T-cell (primary cell): ENCODE results near the gene TENM4. TPM values are rescaled to one million over a fixed set of nuclear protein-coding genes. Genes with fewer than 3 reads are reported as not detected.

Experiments used
- ATAC-seq, 4 experiments: fragments of 200-7000 bp in 3 of 4; fragments of 150-1000 bp in 1 of 4; cut with Tn5 transposase; replicated peaks in 1 of 4; 1 replicate in 3 of 4; 2 replicates in 1 of 4; pipeline ENCODE4 v1.10.0; 2021; ENCODE audit warnings: moderate library complexity in 3 of 4, mild to moderate bottlenecking in 2 of 4, moderate number of reproducible peaks in 1 of 4
- CTCF ChIA-PET, 2 donors: fragments of 300-600 bp; sonication (Branson Sonifier 250); formaldehyde crosslinking; loops; one replicate each; lab custom pipeline; 2022; ENCODE audit warnings: antibody characterized with exemption in 2 of 2; lab: Charles Lee
- POLR2A ChIA-PET, 2 donors: fragments of 300-600 bp; sonication (Branson Sonifier 250); formaldehyde crosslinking; loops; one replicate each; lab custom pipeline; 2022; ENCODE audit warnings: antibody characterized with exemption in 2 of 2; lab: Charles Lee
- DNase-seq, 35 experiments: peaks; one replicate each; pipeline versions ENCODE4 v3.0.0 to v3.0.0-alpha.2; 2013 to 2023
- H3K27ac ChIP-seq: one replicate; pipeline ENCODE4 v1.5.1; 2013; ENCODE audit warnings: low read length
- H3K27me3 ChIP-seq, 2 experiments: replicated peaks in 1 of 2; 1 replicate in 1 of 2; 2 replicates in 1 of 2; pipeline versions ENCODE4 v1.6.1 to v1.7.0; 2013; ENCODE audit warnings: low read length in 1 of 2, mixed read lengths in 1 of 2; ENCODE audit not compliant: control insufficient read depth in 2 of 2, insufficient read depth in 2 of 2; ENCODE audit errors: extremely low read depth in 1 of 2
- H3K36me3 ChIP-seq, 2 donors: 1 replicate in 1 of 2; 2 replicates in 1 of 2; pipeline versions ENCODE4 v1.6.1 to v1.7.0; 2013; ENCODE audit warnings: low read length in 1 of 2; ENCODE audit not compliant: control insufficient read depth in 2 of 2, insufficient read depth in 1 of 2; ENCODE audit errors: extremely low read depth in 1 of 2
- H3K4me1 ChIP-seq, 2 experiments: 1 replicate in 1 of 2; 2 replicates in 1 of 2; pipeline versions ENCODE4 v1.6.1 to v1.7.0; 2013; ENCODE audit warnings: low read length in 2 of 2, mixed read lengths in 1 of 2; ENCODE audit not compliant: insufficient read depth in 2 of 2, control insufficient read depth in 1 of 2; ENCODE audit errors: extremely low read depth in 1 of 2
- H3K4me3 ChIP-seq, 2 donors: 1 replicate in 1 of 2; 2 replicates in 1 of 2; pipeline versions ENCODE4 v1.5.1 to v1.7.0; 2013; ENCODE audit warnings: mild to moderate bottlenecking in 2 of 2, low read length in 1 of 2, moderate library complexity in 1 of 2; ENCODE audit not compliant: control insufficient read depth in 1 of 2; ENCODE audit errors: extremely low read depth in 1 of 2
- H3K9me3 ChIP-seq: 2 replicates; pipeline ENCODE4 v1.7.0; 2013
- H3K27ac Mint-ChIP-seq, 2 donors: one replicate each; pipeline ENCODE4 v1.8.0; 2020 to 2021; ENCODE audit warnings: mild to moderate bottlenecking in 2 of 2, mixed read lengths in 2 of 2
- H3K27me3 Mint-ChIP-seq, 2 donors: one replicate each; pipeline ENCODE4 v1.8.0; 2021 to 2022; ENCODE audit warnings: mixed read lengths in 2 of 2
- H3K36me3 Mint-ChIP-seq: one replicate; pipeline ENCODE4 v1.8.0; 2021; ENCODE audit warnings: mixed read lengths
- H3K4me1 Mint-ChIP-seq, 3 donors: one replicate each; pipeline ENCODE4 v1.8.0; 2020 to 2022; ENCODE audit warnings: mixed read lengths in 3 of 3, mild to moderate bottlenecking in 1 of 3
- H3K4me3 Mint-ChIP-seq, 3 donors: one replicate each; pipeline ENCODE4 v1.8.0; 2020 to 2022; ENCODE audit warnings: mild to moderate bottlenecking in 3 of 3, mixed read lengths in 3 of 3, moderate library complexity in 3 of 3
- H3K9me3 Mint-ChIP-seq, 3 donors: one replicate each; pipeline ENCODE4 v1.8.0; 2020 to 2022; ENCODE audit warnings: mixed read lengths in 3 of 3
- WGBS: methylation state at CpG from one replicate; pipeline ENCODE4 v1.1.5; 2013; ENCODE audit warnings: missing lambda C conversion rate; ENCODE audit not compliant: insufficient coverage; 5-methylcytosine and 5-hydroxymethylcytosine counted together
- total RNA-seq, 35 experiments: library from RNA in 6 of 35; stranded (reverse) in 6 of 35; fragments of 120-200 nt in 1 of 35; gene quantifications; one replicate each; pipeline versions ENCODE4 v1.2.1 to v1.2.4 and lab custom pipeline; 2013 to 2026

TENM4 gene
- total RNA-seq, 5 donors from 2014 or later (not counting 1 experiment from before 2014, with no cell fraction given): 0.03 to 0.35 (median 0.03) TPM; not detected in 2

GRCh38 chr11:79220171-79220570 is 220.7 kb downstream of the TENM4 start:
- DNase-seq (no peak), ATAC-seq (no peak)
- no peaks in the 10 kb centered on the region for H3K4me1 ChIP-seq
- H3K4me3 ChIP-seq: no peak overlapping the region
- Mint-ChIP-seq H3K36me3 (no peaks in the 10 kb centered on the region), H3K4me3 (no peak overlapping the region), H3K4me1 (no peaks in the 10 kb centered on the region), H3K9me3 (peaks cover 0 to 13% (median under 1%) of the 10 kb centered on the region in 3 donors), H3K27me3 (peaks cover 4 to 12% of the 10 kb centered on the region in 2 donors), H3K27ac (no peak overlapping the region)
- ChIA-PET POLR2A (no interaction called here), CTCF (no interaction called here)
- H3K27ac ChIP-seq: no peak overlapping the region
- no peaks in the 10 kb centered on the region for H3K9me3 ChIP-seq
- H3K36me3 ChIP-seq: no peaks in the 10 kb centered on the region
- peaks cover 0 to 3% of the 10 kb centered on the region in 2 experiments for H3K27me3 ChIP-seq
- WGBS: no CpG with 5 or more reads among the region's 3 CpGs

DNA sequence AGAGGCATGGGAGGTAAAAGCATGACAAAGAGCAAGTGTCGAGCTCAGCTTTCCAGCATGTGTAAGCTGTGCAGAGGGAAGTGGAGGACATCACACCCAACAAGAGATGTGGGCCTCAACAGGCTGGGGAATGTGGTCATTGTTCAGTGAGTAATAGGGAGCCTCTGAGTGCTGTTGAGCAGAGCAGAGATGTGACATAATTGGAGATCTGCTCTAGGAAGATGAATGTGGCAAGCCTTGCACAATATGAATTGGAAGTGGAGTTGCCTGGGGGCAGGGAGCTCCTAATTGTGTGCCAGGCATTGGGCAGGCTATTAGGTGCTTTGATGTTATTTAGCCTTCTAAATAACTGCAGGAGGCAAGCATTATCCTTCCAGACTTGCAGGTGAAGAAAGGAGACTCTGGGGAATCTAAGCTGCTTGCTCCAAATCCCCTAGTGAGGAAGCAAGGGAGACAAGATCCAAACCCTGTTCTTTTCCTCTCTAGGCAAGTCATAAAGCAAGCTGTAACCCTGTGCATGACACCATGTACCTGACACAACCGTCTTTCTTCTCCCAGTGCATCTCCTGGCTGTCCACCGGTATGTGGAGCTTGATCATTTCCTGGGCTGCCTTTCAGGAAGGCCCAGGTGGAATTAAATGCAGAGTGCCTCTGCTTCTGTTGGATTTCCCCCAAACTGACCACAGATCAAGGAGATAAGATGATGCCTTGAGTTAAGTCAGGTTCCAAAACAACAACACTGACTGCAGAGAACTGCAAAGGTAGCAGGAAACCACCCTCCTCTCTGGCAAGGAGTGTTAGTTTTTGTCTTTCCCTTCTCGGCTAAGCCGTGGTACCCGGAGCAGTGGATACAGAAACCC is 221.4 kb downstream of the TENM4 start:
- ChIA-PET POLR2A (no interaction called here), CTCF (no interaction called here)
- peaks cover 0 to 13% (median 3%) of the 10 kb centered on the region in 3 donors for H3K9me3 Mint-ChIP-seq
- H3K9me3 ChIP-seq: no peaks in the 10 kb centered on the region
- no peak overlapping the region for H3K4me3 Mint-ChIP-seq
- H3K27me3 ChIP-seq: peaks cover 0 to 3% of the 10 kb centered on the region in 2 experiments
- ATAC-seq: no peak
- H3K4me1 ChIP-seq: no peaks in the 10 kb centered on the region
- 73% methylated on average over 5 of the region's 6 CpGs for WGBS
- H3K36me3 ChIP-seq: no peaks in the 10 kb centered on the region
- H3K4me1 Mint-ChIP-seq: no peaks in the 10 kb centered on the region
- H3K27ac ChIP-seq: no peak overlapping the region
- H3K4me3 ChIP-seq: no peak overlapping the region
- no peak overlapping the region for H3K27ac Mint-ChIP-seq
- peaks cover 4 to 14% of the 10 kb centered on the region in 2 donors for H3K27me3 Mint-ChIP-seq
- H3K36me3 Mint-ChIP-seq: no peaks in the 10 kb centered on the region
- DNase-seq: no peak

GRCh38 chr11:79212741-79213190 is 228.1 kb downstream of the TENM4 start:
- no peaks in the 10 kb centered on the region for H3K9me3 ChIP-seq
- no peak overlapping the region for H3K4me3 ChIP-seq
- 43% methylated on average over 6 of the region's 6 CpGs for WGBS
- CTCF ChIA-PET: no interaction called here
- no peak overlapping the region for H3K27ac ChIP-seq
- H3K36me3 ChIP-seq: no peaks in the 10 kb centered on the region
- Mint-ChIP-seq H3K27me3 (peaks cover 0 to 8% of the 10 kb centered on the region in 2 donors), H3K27ac (no peak overlapping the region), H3K4me1 (no peaks in the 10 kb centered on the region), H3K36me3 (no peaks in the 10 kb centered on the region), H3K9me3 (peaks cover 0 to 4% (median 3%) of the 10 kb centered on the region in 3 donors), H3K4me3 (no peak overlapping the region)
- no peak for DNase-seq
- H3K4me1 ChIP-seq: no peaks in the 10 kb centered on the region
- POLR2A ChIA-PET: no interaction called here
- no peaks in the 10 kb centered on the region for H3K27me3 ChIP-seq
- ATAC-seq: no peak

GRCh38 chr11:79209540-79210266 is 231.1 kb downstream of the TENM4 start:
- CTCF ChIA-PET: interaction anchor here in 1 of 2 donors (0.6 kb wide), 1 partner anchor 1929 kb away, joined by 3 read pairs; no protein-coding TSS in a partner anchor
- 100% methylated on average over 4 of the region's 6 CpGs for WGBS

GRCh38 chr11:79208126-79208525 is 232.7 kb downstream of the TENM4 start:
- H3K9me3 Mint-ChIP-seq: peaks cover 0 to 1% (median 0%) of the 10 kb centered on the region in 3 donors
- peaks cover 0 to 4% of the 10 kb centered on the region in 2 donors for H3K27me3 Mint-ChIP-seq
- Histone ChIP-seq H3K27me3 (no peaks in the 10 kb centered on the region), H3K9me3 (no peaks in the 10 kb centered on the region), H3K4me3 (no peak overlapping the region), H3K27ac (no peak overlapping the region), H3K36me3 (no peaks in the 10 kb centered on the region), H3K4me1 (no peaks in the 10 kb centered on the region)
- H3K4me3 Mint-ChIP-seq: no peak overlapping the region
- no peaks in the 10 kb centered on the region for H3K4me1 Mint-ChIP-seq
- no peak overlapping the region for H3K27ac Mint-ChIP-seq
- POLR2A ChIA-PET: no interaction called here
- CTCF ChIA-PET: no interaction called here
- DNase-seq: no peak
- no peak for ATAC-seq
- H3K36me3 Mint-ChIP-seq: no peaks in the 10 kb centered on the region
- WGBS: 70% methylated on average over 2 of the region's 2 CpGs

More at GRCh38 chr11:79209540-79210266, 231.1 kb downstream of the TENM4 start:
- Histone ChIP-seq H3K4me1 (no peaks in the 10 kb centered on the region), H3K9me3 (no peaks in the 10 kb centered on the region), H3K27me3 (no peaks in the 10 kb centered on the region), H3K4me3 (no peak overlapping the region), H3K36me3 (no peaks in the 10 kb centered on the region), H3K27ac (no peak overlapping the region)
- Mint-ChIP-seq H3K27me3 (peaks cover 0 to 4% of the 10 kb centered on the region in 2 donors), H3K9me3 (peaks cover 0 to 4% (median 0%) of the 10 kb centered on the region in 3 donors), H3K4me1 (no peaks in the 10 kb centered on the region), H3K4me3 (no peak overlapping the region), H3K27ac (no peak overlapping the region), H3K36me3 (no peaks in the 10 kb centered on the region)
- no peak for ATAC-seq
- DNase-seq: no peak
- POLR2A ChIA-PET: no interaction called here

DNA sequence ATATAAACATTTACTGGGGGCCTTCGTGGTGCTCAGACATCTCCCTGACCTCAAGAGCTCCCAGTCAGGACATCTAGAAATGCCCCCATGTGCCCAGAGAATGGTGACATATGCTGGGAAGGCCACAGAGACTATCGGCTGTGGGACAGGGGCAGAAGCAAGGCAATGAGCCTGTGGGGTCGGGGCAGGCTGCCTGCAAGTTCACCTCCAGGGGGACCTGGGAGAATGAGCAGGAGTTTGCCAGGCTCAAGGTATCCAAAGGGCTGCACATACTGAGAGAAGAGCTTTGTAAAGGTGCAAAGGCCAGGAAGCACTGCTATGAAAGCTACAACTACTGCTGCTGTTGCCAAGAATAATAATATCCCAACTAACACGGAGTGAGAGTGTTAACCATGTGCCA is 233.9 kb downstream of the TENM4 start:
- H3K4me1 ChIP-seq: no peaks in the 10 kb centered on the region
- H3K4me3 ChIP-seq: no peak overlapping the region
- Mint-ChIP-seq H3K36me3 (no peaks in the 10 kb centered on the region), H3K4me1 (no peaks in the 10 kb centered on the region), H3K27me3 (no peaks in the 10 kb centered on the region), H3K9me3 (no peaks in the 10 kb centered on the region), H3K4me3 (no peak overlapping the region), H3K27ac (no peak overlapping the region)
- no peaks in the 10 kb centered on the region for H3K27me3 ChIP-seq
- H3K27ac ChIP-seq: no peak overlapping the region
- DNase-seq (no peak), ATAC-seq (no peak)
- 63% methylated on average over 3 of the region's 4 CpGs for WGBS
- H3K36me3 ChIP-seq: no peaks in the 10 kb centered on the region
- ChIA-PET CTCF (no interaction called here), POLR2A (no interaction called here)
- H3K9me3 ChIP-seq: no peaks in the 10 kb centered on the region
